ENCODE results near the gene MYPN. TPM values are rescaled to one million over a fixed set of nuclear protein-coding genes. Genes with fewer than 3 reads are reported as not detected.

MYPN gene
- total RNA-seq, 1 experiment from 2014 or later, result 0.37 TPM

- POLR2A ChIA-PET, result interaction anchor here (1.0 kb wide), 1 partner anchor 13 kb away, joined by 4 read pairs; no protein-coding TSS in a partner anchor
- CTCF ChIA-PET, result interaction anchor here (2.1 kb wide), 1 partner anchor 52 kb away, joined by 9 read pairs; no protein-coding TSS in a partner anchor
- no peak overlapping the region for H3K4me3 Mint-ChIP-seq (ENCODE audit: unreplicated experiment)
- H3K9me3 Mint-ChIP-seq (ENCODE audit: unreplicated experiment), result no peaks in the 10 kb centered on the region
- no peak overlapping the region for H3K27ac Mint-ChIP-seq (ENCODE audit: low read depth, unreplicated experiment)
- intact Hi-C loops (cut with micrococcal nuclease), result no loop called here
- peaks cover 6% of the 10 kb centered on the region for H3K27me3 Mint-ChIP-seq (ENCODE audit: insufficient read depth, unreplicated experiment)
- H3K36me3 Mint-ChIP-seq (ENCODE audit: insufficient read depth, unreplicated experiment), result no peaks in the 10 kb centered on the region
- H3K4me1 Mint-ChIP-seq (ENCODE audit: insufficient read depth, unreplicated experiment), result no peaks in the 10 kb centered on the region
- TF ChIP-seq CTCF (IDR thresholded peaks at IDR 0.05; ENCODE audit: unreplicated experiment), result no peak
- no TSS peak for BruUV-seq (replicated peaks)
- no peak for DNase-seq (ENCODE audit: unreplicated experiment)
These were observed 141.9 kb downstream of the MYPN start for GRCh38 chr10:68251151-68251550.

GRCh38 chr10:68251625-68252495 is 142.6 kb downstream of the MYPN start:
- CTCF ChIA-PET, result interaction anchor here (0.6 to 2.1 kb wide), 2 partner anchors 51 to 53 kb away, joined by 3 to 9 read pairs; no protein-coding TSS in a partner anchor
- intact Hi-C loops (cut with micrococcal nuclease), result no loop called here
- no TSS peak for BruUV-seq (replicated peaks)
- DNase-seq (ENCODE audit: unreplicated experiment), result no peak
- no peak for TF ChIP-seq CTCF (IDR thresholded peaks at IDR 0.05; ENCODE audit: unreplicated experiment)
- Mint-ChIP-seq H3K27ac (ENCODE audit: low read depth, unreplicated experiment) (no peak overlapping the region), H3K36me3 (ENCODE audit: insufficient read depth, unreplicated experiment) (no peaks in the 10 kb centered on the region), H3K4me3 (ENCODE audit: unreplicated experiment) (no peak overlapping the region), H3K4me1 (ENCODE audit: insufficient read depth, unreplicated experiment) (no peaks in the 10 kb centered on the region), H3K9me3 (ENCODE audit: unreplicated experiment) (no peaks in the 10 kb centered on the region), H3K27me3 (ENCODE audit: insufficient read depth, unreplicated experiment) (peaks cover 13% of the 10 kb centered on the region)
- POLR2A ChIA-PET, result interaction anchor here (1.0 kb wide), 1 partner anchor 13 kb away, joined by 4 read pairs; no protein-coding TSS in a partner anchor

GRCh38 chr10:68253346-68253745 is 144.1 kb downstream of the MYPN start:
- no peaks in the 10 kb centered on the region for H3K4me1 Mint-ChIP-seq (ENCODE audit: insufficient read depth, unreplicated experiment)
- peaks cover 26% of the 10 kb centered on the region for H3K27me3 Mint-ChIP-seq (ENCODE audit: insufficient read depth, unreplicated experiment)
- no TSS peak for BruUV-seq (replicated peaks)
- DNase-seq (ENCODE audit: unreplicated experiment), result no peak
- no peaks in the 10 kb centered on the region for H3K9me3 Mint-ChIP-seq (ENCODE audit: unreplicated experiment)
- ChIA-PET POLR2A (no interaction called here), CTCF (interaction anchor here (0.6 to 1.2 kb wide), 5 partner anchors 31 to 316 kb away, joined by 3 to 4 read pairs (median 3); no protein-coding TSS in a partner anchor)
- TF ChIP-seq CTCF (IDR thresholded peaks at IDR 0.05; ENCODE audit: unreplicated experiment), result no peak
- H3K36me3 Mint-ChIP-seq (ENCODE audit: insufficient read depth, unreplicated experiment), result no peaks in the 10 kb centered on the region
- intact Hi-C loops (cut with micrococcal nuclease), result no loop called here
- H3K4me3 Mint-ChIP-seq (ENCODE audit: unreplicated experiment), result no peak overlapping the region
- no peak overlapping the region for H3K27ac Mint-ChIP-seq (ENCODE audit: low read depth, unreplicated experiment)

- POLR2A ChIA-PET, result no interaction called here
- Mint-ChIP-seq H3K9me3 (ENCODE audit: unreplicated experiment) (peaks cover 8% of the 10 kb centered on the region), H3K4me3 (ENCODE audit: unreplicated experiment) (no peak overlapping the region), H3K4me1 (ENCODE audit: insufficient read depth, unreplicated experiment) (no peaks in the 10 kb centered on the region), H3K27ac (ENCODE audit: low read depth, unreplicated experiment) (no peak overlapping the region), H3K27me3 (ENCODE audit: insufficient read depth, unreplicated experiment) (peaks cover 31% of the 10 kb centered on the region), H3K36me3 (ENCODE audit: insufficient read depth, unreplicated experiment) (peaks cover 6% of the 10 kb centered on the region)
- CTCF ChIA-PET, result interaction anchor here (1.1 to 2.6 kb wide), 2 partner anchors 14 to 48 kb away, joined by 3 to 9 read pairs; no protein-coding TSS in a partner anchor
- no TSS peak for BruUV-seq (replicated peaks)
- intact Hi-C loops (cut with micrococcal nuclease), result no loop called here
- TF ChIP-seq CTCF (IDR thresholded peaks at IDR 0.05; ENCODE audit: unreplicated experiment), result no peak
- no peak for DNase-seq (ENCODE audit: unreplicated experiment)
These were observed 152.0 kb downstream of the MYPN start for GRCh38 chr10:68261132-68261856.

Measured in MCF 10A (cell line).